ENCODE data around the gene EXOC6B. TPM values are rescaled to one million over a fixed set of nuclear protein-coding genes. Genes with fewer than 3 reads are reported as not detected.
A peak's percentile ranks its signal among the peaks of the same experiment; 100 is the strongest.

The EXOC6B gene
- total RNA-seq, 2 experiments from 2014 or later: 6.2 to 8.3 TPM

DNA sequence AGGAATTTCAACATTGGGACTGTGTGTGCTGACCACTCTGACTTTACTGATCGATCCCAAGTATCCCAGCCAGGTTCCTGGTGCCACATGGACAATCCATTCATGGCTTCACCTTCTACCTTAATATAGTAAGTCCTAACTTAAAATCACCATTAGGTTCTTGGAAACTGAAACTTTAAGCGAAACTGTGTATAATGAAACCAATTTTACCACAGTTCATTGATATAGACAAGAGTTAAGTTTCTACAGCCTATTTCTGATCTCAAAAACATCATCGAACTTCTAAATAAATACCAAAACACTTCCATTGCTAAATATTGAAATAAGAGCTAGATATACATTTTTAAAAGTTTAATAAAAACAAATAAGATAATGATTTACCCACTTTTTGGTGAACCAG is 4.4 kb upstream of the EXOC6B start:
- CTCF ChIA-PET: interaction anchor here (1.8 to 2.5 kb wide), 2 partner anchors 29 to 33 kb away, joined by 7 to 8 read pairs; no protein-coding TSS in a partner anchor

DNA sequence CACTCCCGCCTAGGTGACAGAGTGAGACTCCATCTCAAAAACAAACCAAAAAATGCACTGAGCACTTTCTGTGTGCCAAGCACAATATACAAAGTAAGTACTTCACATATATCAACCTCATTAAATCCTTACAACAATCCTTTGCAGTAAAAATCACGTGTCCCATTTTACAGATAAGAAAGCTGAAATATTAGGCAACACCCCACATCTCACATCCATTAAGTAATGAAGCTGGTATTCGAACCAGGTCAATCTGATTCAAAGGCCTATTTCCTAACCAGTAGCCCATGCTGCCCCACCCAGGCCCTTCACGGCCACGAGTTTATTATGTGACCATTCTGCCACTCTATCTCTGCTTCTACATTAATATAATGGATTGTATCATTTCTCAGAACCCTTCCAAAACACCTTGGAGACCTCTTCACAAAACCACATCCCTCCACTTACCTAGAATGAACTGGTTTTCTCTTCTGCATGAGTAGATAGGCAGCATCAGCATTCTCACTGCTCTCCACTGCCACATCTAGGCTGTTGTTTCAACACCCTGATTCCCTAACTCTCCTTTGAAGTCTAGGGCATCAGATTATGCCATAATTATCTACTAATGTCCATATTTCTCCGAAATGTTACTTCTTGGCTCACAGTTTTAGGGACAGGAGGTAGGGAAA is 3.1 kb upstream of the EXOC6B start:
- ATAC-seq: no peak
- no peak for DNase-seq
- Mint-ChIP-seq H3K36me3 (ENCODE audit: low read depth) (no peaks in the 10 kb centered on the region), H3K4me3 (no peak overlapping the region), H3K9me3 (no peaks in the 10 kb centered on the region), H3K27ac (no peak overlapping the region), H3K4me1 (ENCODE audit: low read depth) (peaks cover 24% of the 10 kb centered on the region), H3K27me3 (peaks cover 4% of the 10 kb centered on the region)
- ChIA-PET CTCF (interaction anchor here (0.9 to 2.5 kb wide), 4 partner anchors 31 to 59 kb away, joined by 3 to 8 read pairs (median 6); partner anchors contain the start of gene SPR), POLR2A (no interaction called here)
- intact Hi-C loops (cut with micrococcal nuclease): no loop called here
- TF ChIP-seq, protein P1, sequence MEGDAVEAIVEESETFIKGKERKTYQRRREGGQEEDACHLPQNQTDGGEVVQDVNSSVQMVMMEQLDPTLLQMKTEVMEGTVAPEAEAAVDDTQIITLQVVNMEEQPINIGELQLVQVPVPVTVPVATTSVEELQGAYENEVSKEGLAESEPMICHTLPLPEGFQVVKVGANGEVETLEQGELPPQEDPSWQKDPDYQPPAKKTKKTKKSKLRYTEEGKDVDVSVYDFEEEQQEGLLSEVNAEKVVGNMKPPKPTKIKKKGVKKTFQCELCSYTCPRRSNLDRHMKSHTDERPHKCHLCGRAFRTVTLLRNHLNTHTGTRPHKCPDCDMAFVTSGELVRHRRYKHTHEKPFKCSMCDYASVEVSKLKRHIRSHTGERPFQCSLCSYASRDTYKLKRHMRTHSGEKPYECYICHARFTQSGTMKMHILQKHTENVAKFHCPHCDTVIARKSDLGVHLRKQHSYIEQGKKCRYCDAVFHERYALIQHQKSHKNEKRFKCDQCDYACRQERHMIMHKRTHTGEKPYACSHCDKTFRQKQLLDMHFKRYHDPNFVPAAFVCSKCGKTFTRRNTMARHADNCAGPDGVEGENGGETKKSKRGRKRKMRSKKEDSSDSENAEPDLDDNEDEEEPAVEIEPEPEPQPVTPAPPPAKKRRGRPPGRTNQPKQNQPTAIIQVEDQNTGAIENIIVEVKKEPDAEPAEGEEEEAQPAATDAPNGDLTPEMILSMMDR (IDR thresholded peaks at IDR 0.05): no peak

More for the DNA sequence above, 4.4 kb upstream of the EXOC6B start:
- intact Hi-C loops (cut with micrococcal nuclease): no loop called here
- Mint-ChIP-seq H3K9me3 (no peaks in the 10 kb centered on the region), H3K36me3 (ENCODE audit: low read depth) (no peaks in the 10 kb centered on the region), H3K27ac (no peak overlapping the region), H3K27me3 (peaks cover 4% of the 10 kb centered on the region), H3K4me1 (ENCODE audit: low read depth) (peaks cover 12% of the 10 kb centered on the region), H3K4me3 (no peak overlapping the region)
- POLR2A ChIA-PET: no interaction called here
- TF ChIP-seq, protein P1 (IDR thresholded peaks at IDR 0.05): no peak
- DNase-seq (no peak), ATAC-seq (no peak)

DNA sequence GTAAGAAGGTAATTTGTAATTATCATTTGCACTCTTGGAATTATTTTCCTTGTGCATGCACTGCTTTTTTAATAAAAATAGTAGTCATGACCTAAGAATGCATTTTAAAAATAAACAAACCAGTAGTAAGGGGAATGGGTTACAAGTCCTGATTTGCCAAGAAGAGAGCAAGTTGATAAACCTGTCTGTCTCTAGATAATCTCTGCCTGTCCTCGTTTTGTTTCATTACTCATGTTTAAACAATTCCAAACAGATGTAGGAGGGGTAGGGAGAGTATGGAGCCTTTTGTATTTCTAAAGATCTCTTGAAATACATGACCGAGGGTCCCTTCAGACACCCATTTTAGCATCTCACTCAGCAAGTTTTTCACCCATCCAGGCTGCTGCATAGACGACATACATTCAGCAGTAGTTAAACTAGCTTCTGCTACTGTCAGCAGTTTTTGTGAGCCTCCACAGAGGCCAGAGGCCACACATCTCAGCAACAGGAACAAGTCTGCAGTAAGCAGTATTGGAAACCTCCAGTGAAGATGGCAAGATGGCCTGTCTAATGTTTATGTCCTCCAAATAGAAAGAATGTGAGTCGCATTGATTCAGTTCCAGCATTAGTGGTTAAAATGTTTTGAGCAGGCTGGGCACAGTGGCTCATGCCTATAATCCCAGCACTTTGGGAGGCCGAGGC is 2.3 kb upstream of the EXOC6B start:
- peaks cover 4% of the 10 kb centered on the region for H3K27me3 Mint-ChIP-seq

DNA sequence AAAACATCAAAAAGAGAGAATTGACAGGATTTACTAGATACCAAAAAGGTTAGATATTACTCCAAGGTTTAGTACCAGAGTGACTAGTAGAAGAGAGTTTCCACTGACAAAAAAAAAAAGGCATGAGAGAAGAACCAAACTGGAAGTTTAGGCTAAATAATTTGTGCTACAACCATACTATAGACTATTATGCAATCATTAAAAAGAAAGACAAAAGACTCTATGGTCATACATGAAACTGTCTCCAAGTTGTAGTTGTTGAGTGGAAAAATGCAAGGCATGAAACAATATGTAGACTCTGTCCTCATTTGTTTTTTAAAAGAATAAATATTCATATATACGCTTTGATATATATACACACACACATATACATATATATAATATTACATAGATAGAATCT is 1.7 kb upstream of the EXOC6B start:
- Mint-ChIP-seq H3K9me3 (no peaks in the 10 kb centered on the region), H3K36me3 (ENCODE audit: low read depth) (no peaks in the 10 kb centered on the region), H3K27me3 (peaks cover 4% of the 10 kb centered on the region), H3K4me1 (ENCODE audit: low read depth) (peaks cover 25% of the 10 kb centered on the region), H3K27ac (no peak overlapping the region), H3K4me3 (no peak overlapping the region)
- ATAC-seq (no peak), DNase-seq (no peak)
- POLR2A ChIA-PET: no interaction called here
- TF ChIP-seq, protein P1 (IDR thresholded peaks at IDR 0.05): no peak
- CTCF ChIA-PET: no interaction called here
- intact Hi-C loops (cut with micrococcal nuclease): no loop called here

More for the DNA sequence above, 2.3 kb upstream of the EXOC6B start:
- H3K4me1 Mint-ChIP-seq (ENCODE audit: low read depth): peaks cover 24% of the 10 kb centered on the region
- no peak overlapping the region for H3K27ac Mint-ChIP-seq
- TF ChIP-seq, protein P1 (IDR thresholded peaks at IDR 0.05): no peak
- ChIA-PET POLR2A (no interaction called here), CTCF (interaction anchor here (0.9 to 2.5 kb wide), 2 partner anchors 32 to 55 kb away, joined by 4 to 8 read pairs; no protein-coding TSS in a partner anchor)
- ATAC-seq: no peak
- no peaks in the 10 kb centered on the region for H3K9me3 Mint-ChIP-seq
- DNase-seq: no peak
- H3K4me3 Mint-ChIP-seq: no peak overlapping the region
- H3K36me3 Mint-ChIP-seq (ENCODE audit: low read depth): no peaks in the 10 kb centered on the region
- intact Hi-C loops (cut with micrococcal nuclease): no loop called here

DNA sequence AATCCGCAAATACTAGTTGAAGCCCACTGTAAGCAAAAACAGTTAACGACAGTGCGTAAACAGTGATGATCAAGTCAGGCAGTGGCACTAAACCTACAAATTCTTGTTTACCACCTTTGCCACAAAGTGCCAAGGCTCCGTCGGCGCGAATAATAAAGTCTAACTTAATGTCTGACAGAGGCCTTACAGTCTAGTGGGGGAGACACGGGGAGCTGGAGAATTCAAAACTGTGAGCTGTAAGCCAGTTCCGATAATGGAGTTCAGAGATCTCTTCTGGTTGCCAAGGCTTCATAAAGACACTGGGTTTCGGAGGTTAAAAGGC is 284 bp upstream of the EXOC6B start:
- no peak overlapping the region for H3K27ac Mint-ChIP-seq
- TF ChIP-seq, protein P1 (IDR thresholded peaks at IDR 0.05): no peak
- intact Hi-C loops (cut with micrococcal nuclease): no loop called here
- no peak for ATAC-seq
- H3K9me3 Mint-ChIP-seq: no peaks in the 10 kb centered on the region
- peaks cover 5% of the 10 kb centered on the region for H3K36me3 Mint-ChIP-seq (ENCODE audit: low read depth)
- peak overlapping the region; percentile 91 for H3K4me3 Mint-ChIP-seq
- CTCF ChIA-PET: no interaction called here
- POLR2A ChIA-PET: no interaction called here
- H3K27me3 Mint-ChIP-seq: peaks cover 4% of the 10 kb centered on the region
- H3K4me1 Mint-ChIP-seq (ENCODE audit: low read depth): peaks cover 32% of the 10 kb centered on the region
- DNase-seq: no peak

Data from activated CD8-positive, alpha-beta T cell treated with anti-CD3 and anti-CD28 coated beads for 36 hours (primary cell).